Choroid plexus epithelial cell (primary cell): ENCODE results near the gene TCF15.

ENCODE experiments used
- DNase-seq: peaks from one replicate; pipeline ENCODE4 v3.0.0-alpha.2; 2010; ENCODE audit warnings: low read depth
- H3K4me3 ChIP-seq: 2 replicates; pipeline ENCODE4 v1.5.1; 2011; ENCODE audit warnings: low read depth, mild to moderate bottlenecking, control low read depth, low read length, moderate library complexity
- TF ChIP-seq, protein P1 (sequence below): conservative IDR thresholded peaks from 2 replicates; pipeline ENCODE4 v1.5.1; 2011; ENCODE audit warnings: low read depth, mild to moderate bottlenecking, control low read depth, inconsistent platforms, low read length, moderate library complexity

The TCF15 gene

DNA sequence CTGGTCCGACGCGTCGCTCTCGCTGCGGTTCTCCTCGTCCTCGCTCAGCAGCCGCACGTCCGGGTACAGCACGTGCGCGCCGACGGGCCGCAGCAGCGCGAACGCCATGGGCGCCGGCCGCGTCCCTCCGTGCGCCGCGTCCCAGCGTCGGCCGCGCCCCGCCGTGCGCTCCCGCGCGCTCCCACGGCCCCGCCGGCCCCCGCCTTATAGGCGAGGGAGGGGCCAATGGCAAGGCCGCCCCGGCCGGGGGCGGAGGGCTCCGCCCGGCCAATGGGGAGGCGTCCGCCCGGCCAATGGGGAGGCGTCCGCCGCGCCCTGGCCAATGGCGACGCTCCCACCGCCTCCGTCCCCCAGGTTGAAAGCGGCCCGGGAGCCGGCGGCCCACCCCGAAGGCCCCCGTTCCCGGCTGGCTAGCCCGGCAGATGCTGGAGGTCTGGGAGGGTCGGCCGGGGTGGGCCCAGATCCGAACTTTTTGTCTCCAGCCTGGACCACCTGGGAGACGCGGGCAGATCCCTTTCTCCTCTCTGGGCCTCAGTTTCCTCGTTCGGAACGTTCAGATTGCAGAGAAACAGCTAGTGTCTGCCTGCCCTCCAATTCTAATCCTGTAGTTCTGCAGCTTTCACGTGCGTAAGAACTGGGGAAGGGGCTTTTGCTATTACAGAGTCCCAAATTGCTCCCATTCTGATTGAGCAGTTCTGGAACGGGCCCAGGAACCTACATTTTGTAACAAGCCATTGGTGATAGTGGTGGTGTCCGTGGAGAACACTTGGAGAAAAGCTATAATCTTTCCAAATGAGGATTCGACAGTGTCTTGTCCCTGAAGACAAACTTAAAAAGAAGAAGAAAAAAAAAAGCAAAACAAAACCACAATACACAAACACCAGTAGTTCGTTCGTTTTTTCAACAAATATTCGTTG lies at the start of gene TCF15:
TCF15 (minus strand) TSS at position 180 of the 917 bp plus-strand sequence; CDS start at position 108, 72 bp downstream.
- H3K4me3 ChIP-seq = no peak within 1 kb of the TSS
- TF ChIP-seq, protein P1, sequence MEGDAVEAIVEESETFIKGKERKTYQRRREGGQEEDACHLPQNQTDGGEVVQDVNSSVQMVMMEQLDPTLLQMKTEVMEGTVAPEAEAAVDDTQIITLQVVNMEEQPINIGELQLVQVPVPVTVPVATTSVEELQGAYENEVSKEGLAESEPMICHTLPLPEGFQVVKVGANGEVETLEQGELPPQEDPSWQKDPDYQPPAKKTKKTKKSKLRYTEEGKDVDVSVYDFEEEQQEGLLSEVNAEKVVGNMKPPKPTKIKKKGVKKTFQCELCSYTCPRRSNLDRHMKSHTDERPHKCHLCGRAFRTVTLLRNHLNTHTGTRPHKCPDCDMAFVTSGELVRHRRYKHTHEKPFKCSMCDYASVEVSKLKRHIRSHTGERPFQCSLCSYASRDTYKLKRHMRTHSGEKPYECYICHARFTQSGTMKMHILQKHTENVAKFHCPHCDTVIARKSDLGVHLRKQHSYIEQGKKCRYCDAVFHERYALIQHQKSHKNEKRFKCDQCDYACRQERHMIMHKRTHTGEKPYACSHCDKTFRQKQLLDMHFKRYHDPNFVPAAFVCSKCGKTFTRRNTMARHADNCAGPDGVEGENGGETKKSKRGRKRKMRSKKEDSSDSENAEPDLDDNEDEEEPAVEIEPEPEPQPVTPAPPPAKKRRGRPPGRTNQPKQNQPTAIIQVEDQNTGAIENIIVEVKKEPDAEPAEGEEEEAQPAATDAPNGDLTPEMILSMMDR = no peak
- peak; percentile 12 for DNase-seq

GRCh38 chr20:658731-659291 lies 48.7 kb upstream of the TCF15 start:
- no peak for DNase-seq
- TF ChIP-seq, protein P1 = no peak
- no peak overlapping the region for H3K4me3 ChIP-seq

DNA sequence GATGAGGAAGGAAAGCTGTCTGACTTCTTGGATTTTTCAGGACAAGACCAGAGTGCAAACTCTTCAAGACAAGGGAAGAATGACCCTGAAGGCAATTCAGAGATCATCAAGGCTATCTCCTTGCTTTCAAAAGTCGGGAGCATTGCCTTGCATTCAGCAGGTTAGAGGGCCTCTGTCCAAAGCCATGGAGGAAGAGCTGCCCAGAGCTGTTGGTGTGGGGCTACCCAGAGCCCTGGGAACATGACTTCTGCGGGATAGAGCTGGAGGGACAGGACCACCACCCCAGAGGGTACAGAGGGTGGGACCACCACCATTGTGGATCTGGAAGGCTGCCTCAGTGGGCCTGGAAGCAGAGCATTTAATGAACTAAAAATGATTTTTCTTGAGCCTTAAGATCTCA lies 48.1 kb upstream of the TCF15 start:
- TF ChIP-seq, protein P1 = no peak
- DNase-seq = no peak
- no peak overlapping the region for H3K4me3 ChIP-seq

DNA sequence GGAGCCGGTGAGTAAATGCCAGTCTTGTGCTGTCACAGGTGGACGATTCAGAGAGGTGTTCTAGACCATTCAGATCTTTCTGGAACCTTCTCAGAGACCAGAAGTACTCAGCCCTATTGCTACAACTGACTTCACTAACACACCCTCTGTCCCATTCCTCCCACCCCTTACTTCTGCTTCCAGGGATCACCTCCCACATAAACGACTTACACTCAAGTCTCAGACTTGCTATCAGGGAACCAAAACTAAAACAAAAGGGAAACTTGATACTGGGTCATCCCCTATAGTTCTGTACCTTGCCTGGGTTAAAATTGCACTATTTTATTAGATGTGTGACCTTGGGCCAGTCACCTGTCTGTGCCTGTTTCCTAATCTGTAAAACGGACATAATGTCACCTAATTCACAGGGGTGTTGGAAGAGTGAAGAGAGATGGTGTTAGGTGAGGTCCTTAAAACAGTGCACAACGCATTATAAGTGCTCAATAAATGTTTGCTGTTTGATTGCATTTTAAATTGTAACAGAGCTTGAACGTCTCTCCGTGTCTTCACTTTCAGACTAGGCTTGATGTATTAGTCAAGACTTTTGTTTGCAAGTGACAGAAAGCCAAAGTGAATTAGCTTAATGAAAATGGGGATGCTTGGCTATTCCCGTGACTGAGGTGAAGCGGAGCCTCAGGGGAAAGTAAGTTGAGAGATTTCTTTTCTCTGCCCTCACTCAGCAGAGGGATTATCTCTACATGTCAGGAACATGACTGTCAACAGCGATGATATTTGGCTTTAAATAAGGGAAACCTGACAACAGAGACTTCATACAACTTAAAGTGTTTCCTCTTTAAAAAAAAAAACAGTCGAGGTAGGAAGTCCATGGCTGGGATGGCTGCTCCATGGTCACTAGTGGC lies 45.9 kb upstream of the TCF15 start:
- TF ChIP-seq, protein P1 = no peak
- DNase-seq = no peak

DNA sequence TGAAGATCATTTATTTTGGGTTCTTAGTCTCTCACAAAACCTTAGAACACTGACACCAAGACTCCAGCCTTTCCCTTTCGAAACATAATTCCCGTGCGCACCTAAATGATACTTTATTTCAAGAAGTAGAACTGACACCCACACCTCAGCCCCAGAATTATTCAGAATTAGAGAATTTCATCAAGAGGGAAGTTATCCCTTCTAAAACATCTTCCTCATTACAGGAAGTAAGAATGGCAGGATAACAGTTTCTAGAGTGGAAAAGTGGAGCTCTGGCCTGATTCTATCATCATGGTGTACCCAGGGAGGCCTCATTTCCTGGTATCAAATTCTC lies 44.3 kb upstream of the TCF15 start:
- DNase-seq = no peak
- no peak overlapping the region for H3K4me3 ChIP-seq
- TF ChIP-seq, protein P1 = no peak

More for the DNA sequence above, 45.9 kb upstream of the TCF15 start:
- H3K4me3 ChIP-seq = no peak overlapping the region

GRCh38 chr20:653590-654416 lies 43.7 kb upstream of the TCF15 start:
- no peak for DNase-seq
- TF ChIP-seq, protein P1 = no peak

More at GRCh38 chr20:653590-654416, 43.7 kb upstream of the TCF15 start:
- H3K4me3 ChIP-seq = peak overlapping the region; percentile 82
